A673 (cell line): ENCODE results near the gene NFATC1.

Experiments
- CTCF ChIP-seq: fragments of 300-800, 200-600 bp; sonication (generic); conservative IDR thresholded peaks from 2 replicates; pipeline ENCODE4 v1.5.1; 2017; ENCODE audit warnings: low read depth, mild to moderate bottlenecking, antibody characterized with exemption, low read length, moderate library complexity, mixed read lengths
- EZH2 ChIP-seq: fragments of 200-600 bp; sonication (generic); IDR thresholded peaks from 2 replicates; pipeline ENCODE4 v1.6.1; 2017; ENCODE audit warnings: borderline replicate concordance, low read depth, mild to moderate bottlenecking, mixed read lengths, antibody characterized with exemption, low read length; ENCODE audit not compliant: poor library complexity, severe bottlenecking

- TF ChIP-seq CTCF (no peak), EZH2 (no peak)
These were observed 28.4 kb downstream of the NFATC1 start for GRCh38 chr18:79424008-79424565.
